HepG2 (cell line): Measurements from ENCODE around the gene ANO9. TPM values are rescaled to one million over a fixed set of nuclear protein-coding genes. Genes with fewer than 3 reads are reported as not detected.

ENCODE experiments used
- ATAD3A ChIP-seq: sonication (generic); formaldehyde crosslinking; IDR thresholded peaks from 2 replicates; pipeline ENCODE4 v1.4.0; 2020; ENCODE audit warnings: missing genetic modification reagents
- BCL6 ChIP-seq: IDR thresholded peaks from 2 replicates; pipeline ENCODE4 v1.6.1; 2016; ENCODE audit warnings: missing genetic modification reagents, missing compliant biosample characterization
- CHD4 ChIP-seq: fragments of 200-600 bp; sonication (generic); IDR thresholded peaks from 2 replicates; pipeline ENCODE4 v1.7.0; 2017; ENCODE audit warnings: mild to moderate bottlenecking, low read length, borderline replicate concordance
- ETV6 ChIP-seq: sonication (generic); formaldehyde crosslinking; conservative IDR thresholded peaks from 2 replicates; pipeline ENCODE4 v1.4.0; 2020; ENCODE audit warnings: missing genetic modification reagents
- GTF2F1 ChIP-seq: fragments of 150-350 bp; IDR thresholded peaks from 2 replicates; pipeline ENCODE4 v1.6.1; 2014; ENCODE audit warnings: low read length
- HCFC1 ChIP-seq: fragments of 150-350 bp; IDR thresholded peaks from 2 replicates; pipeline ENCODE4 v1.6.1; 2014; ENCODE audit warnings: low read depth, low read length
- HNRNPK ChIP-seq: fragments of 200-400 bp; formaldehyde crosslinking; IDR thresholded peaks from 2 replicates; pipeline ENCODE4 v1.6.1; 2018; ENCODE audit warnings: low read length, low read depth, moderate library complexity, mild to moderate bottlenecking; ENCODE audit not compliant: poor library complexity, severe bottlenecking
- MAFK ChIP-seq, 2 experiments: IDR thresholded peaks in 1 of 2; conservative IDR thresholded peaks in 1 of 2; 2 replicates each; pipeline ENCODE4 v1.6.1; 2011; ENCODE audit warnings: improper control_type of control experiment in 2 of 2, low read length in 2 of 2
- MIER2 ChIP-seq: IDR thresholded peaks from 2 replicates; pipeline ENCODE4 v1.6.1; 2016; ENCODE audit warnings: missing biosample characterization, missing genetic modification reagents
- NR2F1 ChIP-seq, 2 experiments: fragments of 450-650 bp in 1 of 2; formaldehyde crosslinking in 1 of 2; IDR thresholded peaks; 2 replicates each; pipeline versions ENCODE4 v1.5.0 to v1.6.1; 2016 to 2020; ENCODE audit warnings: mild to moderate bottlenecking in 1 of 2, missing compliant biosample characterization in 1 of 2, missing genetic modification reagents in 1 of 2, moderate library complexity in 1 of 2
- RFX5 ChIP-seq: IDR thresholded peaks from 2 replicates; pipeline ENCODE4 v1.6.1; 2011; ENCODE audit warnings: low read depth, low read length, improper control_type of control experiment
- SALL1 ChIP-seq: sonication (generic); formaldehyde crosslinking; IDR thresholded peaks from 2 replicates; pipeline ENCODE4 v1.8.0; 2022; ENCODE audit warnings: mild to moderate bottlenecking, missing genetic modification reagents
- SIN3A ChIP-seq: IDR thresholded peaks from 2 replicates; pipeline ENCODE4 v1.6.1; 2011; ENCODE audit warnings: low read depth, mild to moderate bottlenecking, control low read depth, low read length, borderline replicate concordance
- SRSF1 ChIP-seq: fragments of 200-400 bp; formaldehyde crosslinking; optimal IDR thresholded peaks from 2 replicates; pipeline ENCODE3; 2017; ENCODE audit warnings: mild to moderate bottlenecking, low read depth, low read length, moderate library complexity
- SRSF9 ChIP-seq: fragments of 200-400 bp; formaldehyde crosslinking; IDR thresholded peaks from 2 replicates; pipeline ENCODE4 v1.6.1; 2018; ENCODE audit warnings: borderline replicate concordance, mild to moderate bottlenecking, low read depth, low read length; ENCODE audit not compliant: insufficient read depth, poor library complexity, severe bottlenecking
- ZNF552 ChIP-seq: sonication (generic); formaldehyde crosslinking; IDR thresholded peaks from 2 replicates; pipeline ENCODE4 v1.9.0; 2022; ENCODE audit warnings: missing genetic modification reagents, mild to moderate bottlenecking, borderline replicate concordance
- ZNF724P ChIP-seq: sonication (generic); formaldehyde crosslinking; IDR thresholded peaks from 2 replicates; pipeline ENCODE4 v1.8.0; 2022; ENCODE audit warnings: missing genetic modification reagents, borderline replicate concordance
- ZNF781 ChIP-seq: sonication (generic); formaldehyde crosslinking; IDR thresholded peaks from 2 replicates; pipeline ENCODE4 v1.5.1; 2020; ENCODE audit warnings: borderline replicate concordance, mild to moderate bottlenecking, missing genetic modification reagents; ENCODE audit errors: not compliant biosample characterization
- polyA plus RNA-seq, 8 experiments: library from polyadenylated mRNA; depleted of rRNA in 3 of 8; stranded (reverse) in 7 of 8; unstranded in 1 of 8; fragments of >200 nt; fragmentation: Illumina TruSeq in 4 of 8; extraction: Trizol in 4 of 8; gene quantifications; 2 replicates each; pipeline versions ENCODE4 v1.2.1 to v1.2.3, GENCODE V29; 2011 to 2016; ENCODE audit warnings: low read depth in 4 of 8, missing spikeins in 1 of 8, mixed read lengths in 1 of 8; ENCODE audit not compliant: insufficient read depth in 1 of 8
- total RNA-seq, 5 experiments: library from RNA; depleted of rRNA; stranded (reverse); fragments of >200 nt; fragmentation: Illumina TruSeq; extraction: Trizol; gene quantifications; 2 replicates each; pipeline ENCODE4 v1.2.3, GENCODE V29; 2016; ENCODE audit warnings: low read depth in 1 of 5
- TF ChIP-seq, protein P1 (sequence below): sonication (generic); formaldehyde crosslinking; IDR thresholded peaks from 2 replicates; pipeline ENCODE4 v1.4.0; 2020; ENCODE audit warnings: missing genetic modification reagents, borderline replicate concordance
- TF ChIP-seq, protein P2 (sequence below): sonication (generic); formaldehyde crosslinking; IDR thresholded peaks from 2 replicates; pipeline ENCODE4 v1.4.0; 2020; ENCODE audit warnings: missing genetic modification reagents
- TF ChIP-seq, protein P3 (sequence below): sonication (generic); formaldehyde crosslinking; IDR thresholded peaks from 2 replicates; pipeline ENCODE4 v1.4.0; 2020; ENCODE audit warnings: missing genetic modification reagents
- TF ChIP-seq, protein P4 (sequence below): IDR thresholded peaks from 2 replicates; pipeline ENCODE4 v1.6.1; 2018; ENCODE audit warnings: missing genetic modification reagents
- TF ChIP-seq, protein P5 (sequence below): IDR thresholded peaks from 2 replicates; pipeline ENCODE4 v1.6.1; 2016; ENCODE audit warnings: low read depth, borderline replicate concordance

Gene ANO9
- total and polyA plus RNA-seq, 2 of the 13 experiments (the other 11 are each of a cell fraction or from before 2014, with no cell fraction given): 8.9 to 14.3 TPM

DNA sequence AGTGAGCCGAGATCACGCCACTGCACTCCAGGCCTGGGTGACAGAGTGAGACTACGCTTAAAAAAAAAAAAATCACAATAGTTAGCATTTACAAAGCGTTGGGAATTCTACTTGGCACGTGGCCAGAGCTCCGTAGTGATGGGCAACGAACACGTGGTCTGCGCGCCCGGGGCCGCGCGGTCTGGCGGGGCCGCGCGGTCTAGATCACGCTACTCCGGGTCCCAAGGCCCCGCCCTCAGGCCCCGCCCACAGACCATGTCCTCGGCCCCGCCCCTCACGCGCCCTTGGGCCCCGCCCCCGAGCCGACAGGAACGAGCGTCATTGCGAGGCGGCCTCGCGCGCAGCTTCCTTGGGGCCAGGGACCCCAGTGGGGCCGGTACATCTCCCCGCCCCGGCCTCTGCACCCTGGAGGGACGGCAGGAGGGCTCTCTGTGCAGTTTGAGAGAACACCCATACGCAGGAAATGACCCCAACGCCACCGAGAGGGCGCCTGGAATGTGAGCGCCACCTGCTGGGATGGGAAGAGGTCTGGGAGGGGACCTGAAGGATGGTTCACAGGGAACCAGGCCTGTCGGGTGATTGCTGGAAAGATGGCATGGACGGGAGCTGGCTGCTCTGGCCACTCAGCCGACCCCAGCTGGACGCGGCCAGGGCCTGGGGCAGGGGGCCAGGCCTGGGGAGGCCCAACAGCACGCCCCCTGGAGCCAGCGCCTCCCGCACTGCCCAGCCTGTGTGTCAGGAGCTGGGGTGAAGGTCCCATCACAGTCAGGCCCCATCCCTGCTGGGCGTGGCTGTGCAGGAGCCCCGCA lies 6.3 kb upstream of the ANO9 start (continued):
- no peak for TF ChIP-seq CHD4
- TF ChIP-seq, protein P1, sequence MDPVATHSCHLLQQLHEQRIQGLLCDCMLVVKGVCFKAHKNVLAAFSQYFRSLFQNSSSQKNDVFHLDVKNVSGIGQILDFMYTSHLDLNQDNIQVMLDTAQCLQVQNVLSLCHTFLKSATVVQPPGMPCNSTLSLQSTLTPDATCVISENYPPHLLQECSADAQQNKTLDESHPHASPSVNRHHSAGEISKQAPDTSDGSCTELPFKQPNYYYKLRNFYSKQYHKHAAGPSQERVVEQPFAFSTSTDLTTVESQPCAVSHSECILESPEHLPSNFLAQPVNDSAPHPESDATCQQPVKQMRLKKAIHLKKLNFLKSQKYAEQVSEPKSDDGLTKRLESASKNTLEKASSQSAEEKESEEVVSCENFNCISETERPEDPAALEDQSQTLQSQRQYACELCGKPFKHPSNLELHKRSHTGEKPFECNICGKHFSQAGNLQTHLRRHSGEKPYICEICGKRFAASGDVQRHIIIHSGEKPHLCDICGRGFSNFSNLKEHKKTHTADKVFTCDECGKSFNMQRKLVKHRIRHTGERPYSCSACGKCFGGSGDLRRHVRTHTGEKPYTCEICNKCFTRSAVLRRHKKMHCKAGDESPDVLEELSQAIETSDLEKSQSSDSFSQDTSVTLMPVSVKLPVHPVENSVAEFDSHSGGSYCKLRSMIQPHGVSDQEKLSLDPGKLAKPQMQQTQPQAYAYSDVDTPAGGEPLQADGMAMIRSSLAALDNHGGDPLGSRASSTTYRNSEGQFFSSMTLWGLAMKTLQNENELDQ (CRISPR knock-in tag): no peak
- TF ChIP-seq SRSF1: no peak
- TF ChIP-seq RFX5: no peak; the same call in 1 of the 2 replicates
- TF ChIP-seq HCFC1: no peak
- TF ChIP-seq GTF2F1: no peak
- no peak; the same call in 1 of the 2 replicates for TF ChIP-seq BCL6 (CRISPR knock-in tag)
- no peak for TF ChIP-seq ATAD3A (CRISPR knock-in tag)
- TF ChIP-seq, protein P2, sequence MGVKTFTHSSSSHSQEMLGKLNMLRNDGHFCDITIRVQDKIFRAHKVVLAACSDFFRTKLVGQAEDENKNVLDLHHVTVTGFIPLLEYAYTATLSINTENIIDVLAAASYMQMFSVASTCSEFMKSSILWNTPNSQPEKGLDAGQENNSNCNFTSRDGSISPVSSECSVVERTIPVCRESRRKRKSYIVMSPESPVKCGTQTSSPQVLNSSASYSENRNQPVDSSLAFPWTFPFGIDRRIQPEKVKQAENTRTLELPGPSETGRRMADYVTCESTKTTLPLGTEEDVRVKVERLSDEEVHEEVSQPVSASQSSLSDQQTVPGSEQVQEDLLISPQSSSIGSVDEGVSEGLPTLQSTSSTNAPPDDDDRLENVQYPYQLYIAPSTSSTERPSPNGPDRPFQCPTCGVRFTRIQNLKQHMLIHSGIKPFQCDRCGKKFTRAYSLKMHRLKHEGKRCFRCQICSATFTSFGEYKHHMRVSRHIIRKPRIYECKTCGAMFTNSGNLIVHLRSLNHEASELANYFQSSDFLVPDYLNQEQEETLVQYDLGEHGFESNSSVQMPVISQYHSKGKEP (CRISPR knock-in tag): no peak
- TF ChIP-seq ETV6: no peak; the same call in 1 of the 2 replicates
- TF ChIP-seq, protein P3, sequence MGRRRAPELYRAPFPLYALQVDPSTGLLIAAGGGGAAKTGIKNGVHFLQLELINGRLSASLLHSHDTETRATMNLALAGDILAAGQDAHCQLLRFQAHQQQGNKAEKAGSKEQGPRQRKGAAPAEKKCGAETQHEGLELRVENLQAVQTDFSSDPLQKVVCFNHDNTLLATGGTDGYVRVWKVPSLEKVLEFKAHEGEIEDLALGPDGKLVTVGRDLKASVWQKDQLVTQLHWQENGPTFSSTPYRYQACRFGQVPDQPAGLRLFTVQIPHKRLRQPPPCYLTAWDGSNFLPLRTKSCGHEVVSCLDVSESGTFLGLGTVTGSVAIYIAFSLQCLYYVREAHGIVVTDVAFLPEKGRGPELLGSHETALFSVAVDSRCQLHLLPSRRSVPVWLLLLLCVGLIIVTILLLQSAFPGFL: no peak
- no peak for TF ChIP-seq ZNF724P
- TF ChIP-seq SALL1: peak; percentile 87
- no peak for TF ChIP-seq ZNF781 (CRISPR knock-in tag)
- TF ChIP-seq MIER2 (CRISPR knock-in tag): 0 out of 2 replicates have a peak, but pooled peaks have one; percentile 27
- no peak for TF ChIP-seq MAFK (conservative IDR thresholded peaks at IDR 0.05 in 1 of 2, IDR thresholded peaks at IDR 0.05 in 1 of 2; ENCODE audit: low read length in 2 of 2)
- no peak for TF ChIP-seq HNRNPK
- TF ChIP-seq NR2F1 (CRISPR knock-in tag; IDR thresholded peaks at IDR 0.05): no peak
- TF ChIP-seq, protein P4, sequence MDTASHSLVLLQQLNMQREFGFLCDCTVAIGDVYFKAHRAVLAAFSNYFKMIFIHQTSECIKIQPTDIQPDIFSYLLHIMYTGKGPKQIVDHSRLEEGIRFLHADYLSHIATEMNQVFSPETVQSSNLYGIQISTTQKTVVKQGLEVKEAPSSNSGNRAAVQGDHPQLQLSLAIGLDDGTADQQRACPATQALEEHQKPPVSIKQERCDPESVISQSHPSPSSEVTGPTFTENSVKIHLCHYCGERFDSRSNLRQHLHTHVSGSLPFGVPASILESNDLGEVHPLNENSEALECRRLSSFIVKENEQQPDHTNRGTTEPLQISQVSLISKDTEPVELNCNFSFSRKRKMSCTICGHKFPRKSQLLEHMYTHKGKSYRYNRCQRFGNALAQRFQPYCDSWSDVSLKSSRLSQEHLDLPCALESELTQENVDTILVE (CRISPR knock-in tag): peak; percentile 84
- TF ChIP-seq SRSF9: no peak
- no peak for TF ChIP-seq ZNF552 (CRISPR knock-in tag)
- no peak; the same call in 1 of the 2 replicates for TF ChIP-seq SIN3A
- TF ChIP-seq, protein P5, sequence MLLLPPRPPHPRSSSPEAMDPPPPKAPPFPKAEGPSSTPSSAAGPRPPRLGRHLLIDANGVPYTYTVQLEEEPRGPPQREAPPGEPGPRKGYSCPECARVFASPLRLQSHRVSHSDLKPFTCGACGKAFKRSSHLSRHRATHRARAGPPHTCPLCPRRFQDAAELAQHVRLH (CRISPR knock-in tag): peak; percentile 89
